Upper lobe of right lung (tissue), 1 donor: ENCODE measurements around the gene MARVELD3. TPM values are rescaled to one million over a fixed set of nuclear protein-coding genes. Genes with fewer than 3 reads are reported as not detected.

Source experiments
- ATAC-seq: fragments of 200-7000 bp; cut with Tn5 transposase; one replicate; pipeline ENCODE4 v1.9.1; 2020; ENCODE audit warnings: mild to moderate bottlenecking, moderate library complexity
- DNase-seq: peaks from one replicate; pipeline ENCODE4 v3.0.0-alpha.2; 2020
- H3K27ac ChIP-seq: fragments of 200-600 bp; one replicate; pipeline ENCODE4 v1.8.0; 2022
- H3K27me3 ChIP-seq: fragments of 200-600 bp; one replicate; pipeline ENCODE4 v1.8.0; 2022; ENCODE audit warnings: mild to moderate bottlenecking
- H3K36me3 ChIP-seq: fragments of 200-600 bp; one replicate; pipeline ENCODE4 v1.8.0; 2022
- H3K4me1 ChIP-seq: fragments of 200-600 bp; one replicate; pipeline ENCODE4 v1.8.0; 2022
- H3K4me3 ChIP-seq: fragments of 200-600 bp; one replicate; pipeline ENCODE4 v1.8.0; 2022; ENCODE audit warnings: mild to moderate bottlenecking
- H3K9me3 ChIP-seq: fragments of 200-600 bp; one replicate; pipeline ENCODE4 v1.8.0; 2022
- CTCF ChIP-seq: fragments of 200-600 bp; IDR thresholded peaks from one replicate; pipeline ENCODE4 v1.8.0; 2022; ENCODE audit warnings: antibody characterized with exemption
- intact Hi-C: fragments of 100-400 bp; cut with DNase I; formaldehyde crosslinking; loops from one replicate; pipeline ENCODE4 v1.11.0; 2022
- total RNA-seq: library from RNA; stranded (reverse); fragmentation: NEBNext Ultra II Directional; extraction: Animal tissue kit (Norgen Biotek cat#: 25700); gene quantifications from one replicate; pipeline ENCODE4 v1.2.1, GENCODE V29; 2021
- donor health status: DM: no; HTN: yes; CAD: no; lungs with severe emphysema.

The MARVELD3 gene
- total RNA-seq, 1 donor from 2014 or later = 6.9 TPM

DNA sequence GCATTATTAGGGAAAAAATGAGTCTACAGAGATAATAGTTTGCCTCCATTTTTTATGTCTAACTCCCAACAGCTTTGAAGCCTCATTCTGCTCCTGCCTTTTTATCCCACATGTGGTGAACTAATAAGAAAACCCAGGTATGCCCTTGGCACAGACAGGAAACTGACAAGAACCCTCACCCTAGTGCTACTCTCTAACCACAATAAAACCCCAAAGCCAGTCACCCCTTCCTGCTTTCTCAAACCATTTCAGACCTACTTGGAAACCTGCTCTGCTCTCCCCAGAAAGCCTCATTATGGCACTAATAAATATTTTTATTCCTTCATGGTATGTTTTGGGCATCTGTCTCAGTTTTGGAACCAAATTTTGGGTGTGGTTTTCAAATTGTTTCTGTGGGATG is 3.9 kb upstream of the MARVELD3 start:
- TF ChIP-seq CTCF = no peak
- H3K4me1 ChIP-seq = peaks cover 13% of the 10 kb centered on the region
- intact Hi-C loops = no loop called here
- H3K4me3 ChIP-seq = no peak overlapping the region
- H3K27ac ChIP-seq = no peak overlapping the region
- H3K36me3 ChIP-seq = no peaks in the 10 kb centered on the region
- no peaks in the 10 kb centered on the region for H3K9me3 ChIP-seq
- peaks cover 27% of the 10 kb centered on the region for H3K27me3 ChIP-seq
- DNase-seq = no peak
- no peak for ATAC-seq

DNA sequence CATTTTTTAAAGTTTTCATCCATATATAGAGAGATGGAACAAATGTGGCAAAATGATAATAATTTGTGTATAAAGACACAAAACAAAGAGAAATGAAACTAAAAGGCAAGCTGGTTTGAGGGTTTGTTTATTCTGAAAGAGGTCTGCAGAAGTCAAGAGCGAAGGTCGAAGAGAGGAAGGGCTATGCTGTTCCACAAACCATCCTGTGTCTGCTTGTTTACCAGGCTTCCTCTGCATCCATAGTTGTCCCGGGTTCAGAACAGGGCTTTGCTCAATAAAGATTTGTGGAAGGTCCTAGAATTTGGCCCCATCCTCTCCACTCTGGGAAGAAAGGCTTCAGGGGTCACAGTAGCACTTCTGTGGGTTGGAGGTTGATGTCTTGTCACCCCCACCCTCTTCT is 2.4 kb upstream of the MARVELD3 start:
- Histone ChIP-seq H3K4me1 (peaks cover 14% of the 10 kb centered on the region), H3K27ac (no peak overlapping the region), H3K4me3 (no peak overlapping the region), H3K9me3 (no peaks in the 10 kb centered on the region), H3K36me3 (no peaks in the 10 kb centered on the region), H3K27me3 (peaks cover 24% of the 10 kb centered on the region)
- ATAC-seq = no peak
- TF ChIP-seq CTCF = no peak
- DNase-seq = no peak
- intact Hi-C loops = no loop called here

DNA sequence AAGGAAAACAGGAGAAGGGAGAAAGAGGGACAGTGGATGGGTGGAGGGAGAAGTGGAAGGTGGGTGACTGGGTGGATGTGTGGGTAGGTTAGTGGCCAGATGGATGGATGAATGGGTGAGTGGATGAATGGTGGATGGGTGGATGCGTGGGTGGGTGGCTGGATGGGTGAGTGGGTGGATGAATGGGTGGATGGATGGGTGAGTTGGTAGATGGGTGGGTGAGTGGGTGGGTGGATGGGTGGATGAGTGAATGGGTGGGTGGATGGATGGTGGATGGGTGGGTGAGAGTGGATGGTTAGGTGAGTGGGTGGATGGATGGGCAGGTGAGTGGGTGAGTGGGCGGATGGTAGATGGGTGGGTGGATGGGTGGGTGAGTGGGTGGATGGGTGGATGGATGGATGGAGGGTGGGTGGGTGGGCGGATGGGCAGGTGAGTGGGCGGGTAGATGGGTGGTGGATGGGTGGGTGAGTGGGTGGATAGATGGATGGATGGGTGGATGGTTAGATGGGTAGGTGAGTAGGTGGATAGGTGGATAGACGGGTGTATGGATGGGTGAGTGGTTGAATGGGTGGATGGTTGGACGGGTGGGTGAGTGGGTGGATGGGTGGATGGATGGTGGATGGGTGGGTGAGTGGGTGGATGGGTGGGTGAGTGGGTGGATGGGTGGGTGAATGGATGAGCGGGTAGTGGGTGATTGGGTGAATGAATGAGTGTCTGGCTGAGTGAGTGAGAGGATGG is 702 bp upstream of the MARVELD3 start:
- H3K27me3 ChIP-seq = peaks cover 24% of the 10 kb centered on the region
- H3K36me3 ChIP-seq = no peaks in the 10 kb centered on the region
- DNase-seq (no peak), ATAC-seq (no peak)
- H3K4me3 ChIP-seq = no peak overlapping the region
- H3K9me3 ChIP-seq = no peaks in the 10 kb centered on the region
- no peak overlapping the region for H3K27ac ChIP-seq
- TF ChIP-seq CTCF = no peak
- intact Hi-C loops = no loop called here
- H3K4me1 ChIP-seq = peaks cover 14% of the 10 kb centered on the region

GRCh38 chr16:71626858-71627213 is 852 bp downstream of the MARVELD3 start:
- no peak for TF ChIP-seq CTCF
- peaks cover 14% of the 10 kb centered on the region for H3K4me1 ChIP-seq
- ATAC-seq = peak; percentile 75
- H3K4me3 ChIP-seq = peak overlapping the region; percentile 52
- no peaks in the 10 kb centered on the region for H3K36me3 ChIP-seq
- intact Hi-C loops = no loop called here
- H3K27ac ChIP-seq = no peak overlapping the region
- H3K9me3 ChIP-seq = no peaks in the 10 kb centered on the region
- H3K27me3 ChIP-seq = peaks cover 24% of the 10 kb centered on the region
- peak; percentile 77 for DNase-seq

DNA sequence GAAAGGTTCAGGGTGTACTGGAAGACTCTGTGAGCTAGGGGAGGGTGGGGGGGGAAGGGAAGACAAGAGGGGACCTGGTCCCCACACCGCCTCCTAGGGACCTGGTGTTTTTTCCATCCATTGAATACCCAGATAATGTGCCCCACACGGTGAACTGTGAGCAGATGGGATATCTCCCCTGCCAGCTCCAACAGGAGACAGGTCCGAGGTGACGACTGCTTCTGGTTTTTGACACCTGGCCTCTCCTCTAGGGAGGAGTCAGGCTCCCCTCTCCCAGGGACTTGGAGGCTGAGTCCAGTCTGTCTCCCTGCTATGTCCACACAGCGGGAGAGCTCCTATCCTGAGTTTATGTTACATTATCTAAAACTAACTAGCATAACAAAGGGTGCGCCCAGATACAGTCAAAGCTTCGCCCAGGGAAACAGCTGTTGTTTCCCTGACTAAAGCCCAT is 1.8 kb downstream of the MARVELD3 start:
- TF ChIP-seq CTCF = no peak
- H3K4me3 ChIP-seq = no peak overlapping the region
- peaks cover 24% of the 10 kb centered on the region for H3K27me3 ChIP-seq
- DNase-seq (no peak), ATAC-seq (no peak)
- H3K27ac ChIP-seq = no peak overlapping the region
- no peaks in the 10 kb centered on the region for H3K9me3 ChIP-seq
- H3K4me1 ChIP-seq = peaks cover 14% of the 10 kb centered on the region
- H3K36me3 ChIP-seq = no peaks in the 10 kb centered on the region
- intact Hi-C loops = no loop called here
